Uterus (tissue), 4 donors: ENCODE results near the gene PSMA8. TPM values are rescaled to one million over a fixed set of nuclear protein-coding genes. Genes with fewer than 3 reads are reported as not detected.
"Not testable (repeated sequence)": the region's sequence is repeated elsewhere in the genome, so short reads cannot be mapped to it uniquely, and the experiment has no call there.

Experiments used
- DNase-seq, 2 donors: peaks; one replicate each; pipeline ENCODE4 v3.0.0-alpha.2; 2019 to 2020
- H3K27ac ChIP-seq, 2 donors: fragments of 200-600 bp; sonication (generic); 1 replicate in 1 of 2; 2 replicates in 1 of 2; pipeline ENCODE4 v1.5.1; 2016 to 2018
- H3K27me3 ChIP-seq, 2 donors: fragments of 200-600 bp; sonication (generic); one replicate each; pipeline ENCODE4 v1.5.1; 2018 to 2019; ENCODE audit warnings: control low read depth in 1 of 2
- H3K36me3 ChIP-seq, 2 donors: fragments of 200-600 bp; sonication (generic); one replicate each; pipeline ENCODE4 v1.5.1; 2019; ENCODE audit warnings: control low read depth in 1 of 2
- H3K4me1 ChIP-seq, 2 donors: fragments of 200-600 bp; sonication (generic); one replicate each; pipeline ENCODE4 v1.5.1; 2018 to 2019; ENCODE audit warnings: control low read depth in 1 of 2
- H3K4me3 ChIP-seq, 2 donors: fragments of 200-600 bp; sonication (generic); 1 replicate in 1 of 2; 2 replicates in 1 of 2; pipeline ENCODE4 v1.5.1; 2018 to 2019; ENCODE audit warnings: mild to moderate bottlenecking in 1 of 2
- H3K9me3 ChIP-seq, 2 donors: fragments of 200-600 bp; sonication (generic); one replicate each; pipeline ENCODE4 v1.5.1; 2019; ENCODE audit warnings: control low read depth in 1 of 2
- POLR2A ChIP-seq, 2 donors: fragments of 450-650 bp; IDR thresholded peaks; one replicate each; pipeline ENCODE4 v1.6.1; 2016; ENCODE audit warnings: antibody characterized with exemption in 2 of 2, mild to moderate bottlenecking in 1 of 2, moderate library complexity in 1 of 2
- intact Hi-C: fragments of 100-400 bp; cut with DNase I; formaldehyde crosslinking; loops from one replicate; pipeline ENCODE4 v1.15.1; 2023; ENCODE audit warnings: low total_unique reads
- total RNA-seq, 4 donors: library from RNA; depleted of rRNA in 3 of 4; stranded (reverse); fragments of >200 nt in 3 of 4; gene quantifications; one replicate each; pipeline versions ENCODE4 v1.1.0 to v1.2.4, GENCODE V29; 2014 to 2023
- TF ChIP-seq, protein P1 (sequence below), 4 experiments: fragments of 200-600 bp in 2 of 4; fragments of 450-650 bp in 2 of 4; sonication (generic) in 2 of 4; IDR thresholded peaks; one replicate each; pipeline ENCODE4 v1.5.1; 2016 to 2019; ENCODE audit warnings: antibody characterized with exemption in 4 of 4, mild to moderate bottlenecking in 2 of 4, moderate library complexity in 1 of 4
- donor health status: DM: yes; HTN: yes; CAD: no.

Gene PSMA8
- total RNA-seq, 4 donors from 2014 or later = not detected

DNA sequence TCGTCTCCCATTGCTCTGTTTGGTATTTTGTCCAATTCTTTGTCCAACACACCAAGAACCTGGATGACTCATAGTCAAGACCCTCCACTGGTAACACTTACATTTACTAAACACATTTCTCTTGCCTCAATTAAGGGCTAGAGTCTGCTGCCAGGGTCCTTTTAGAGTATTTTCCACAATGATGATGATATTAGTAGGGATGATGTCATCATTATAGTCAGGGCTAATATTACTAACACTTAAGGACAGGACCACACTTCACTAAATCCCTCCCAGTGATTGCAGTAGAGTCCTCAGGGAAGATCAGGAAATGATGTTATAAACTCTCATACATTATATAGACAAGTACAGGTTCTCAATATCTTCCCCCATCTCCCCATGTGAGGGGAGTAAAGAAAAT, 29.6 kb upstream of the PSMA8 start:
- TF ChIP-seq, protein P1, sequence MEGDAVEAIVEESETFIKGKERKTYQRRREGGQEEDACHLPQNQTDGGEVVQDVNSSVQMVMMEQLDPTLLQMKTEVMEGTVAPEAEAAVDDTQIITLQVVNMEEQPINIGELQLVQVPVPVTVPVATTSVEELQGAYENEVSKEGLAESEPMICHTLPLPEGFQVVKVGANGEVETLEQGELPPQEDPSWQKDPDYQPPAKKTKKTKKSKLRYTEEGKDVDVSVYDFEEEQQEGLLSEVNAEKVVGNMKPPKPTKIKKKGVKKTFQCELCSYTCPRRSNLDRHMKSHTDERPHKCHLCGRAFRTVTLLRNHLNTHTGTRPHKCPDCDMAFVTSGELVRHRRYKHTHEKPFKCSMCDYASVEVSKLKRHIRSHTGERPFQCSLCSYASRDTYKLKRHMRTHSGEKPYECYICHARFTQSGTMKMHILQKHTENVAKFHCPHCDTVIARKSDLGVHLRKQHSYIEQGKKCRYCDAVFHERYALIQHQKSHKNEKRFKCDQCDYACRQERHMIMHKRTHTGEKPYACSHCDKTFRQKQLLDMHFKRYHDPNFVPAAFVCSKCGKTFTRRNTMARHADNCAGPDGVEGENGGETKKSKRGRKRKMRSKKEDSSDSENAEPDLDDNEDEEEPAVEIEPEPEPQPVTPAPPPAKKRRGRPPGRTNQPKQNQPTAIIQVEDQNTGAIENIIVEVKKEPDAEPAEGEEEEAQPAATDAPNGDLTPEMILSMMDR (IDR thresholded peaks at IDR 0.05) = no peak
- no peak for TF ChIP-seq POLR2A (IDR thresholded peaks at IDR 0.05)
- H3K4me1 ChIP-seq = no peaks in the 10 kb centered on the region
- H3K9me3 ChIP-seq = no peaks in the 10 kb centered on the region
- intact Hi-C loops = no loop called here
- DNase-seq = no peak
- H3K27me3 ChIP-seq = no peaks in the 10 kb centered on the region
- no peaks in the 10 kb centered on the region for H3K36me3 ChIP-seq
- no peak overlapping the region for H3K4me3 ChIP-seq
- H3K27ac ChIP-seq = no peak overlapping the region

DNA sequence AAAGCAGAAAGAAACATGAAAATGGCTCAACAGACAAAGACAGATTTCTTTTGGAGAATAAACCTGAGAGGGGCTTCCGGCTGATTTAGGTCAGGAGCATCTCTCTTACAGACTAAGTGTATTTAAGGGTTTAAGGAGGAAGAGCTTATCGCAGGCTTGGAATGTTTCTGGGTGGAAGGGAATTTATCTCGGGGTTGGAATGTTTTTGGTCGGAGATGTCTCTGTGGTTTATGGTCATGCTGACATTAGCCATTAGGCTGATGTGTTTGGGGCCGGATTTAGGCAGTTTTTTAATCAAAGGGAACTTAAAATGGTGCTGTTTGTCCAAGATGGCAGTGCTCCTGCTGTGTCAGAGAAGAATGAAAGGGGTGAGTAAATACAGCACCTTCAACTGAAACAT, 14.4 kb upstream of the PSMA8 start:
- Histone ChIP-seq H3K9me3 (no peaks in the 10 kb centered on the region), H3K4me3 (no peak overlapping the region), H3K36me3 (no peaks in the 10 kb centered on the region), H3K4me1 (no peaks in the 10 kb centered on the region), H3K27ac (no peak overlapping the region), H3K27me3 (no peaks in the 10 kb centered on the region)
- no peak for TF ChIP-seq POLR2A (IDR thresholded peaks at IDR 0.05)
- TF ChIP-seq, protein P1 (IDR thresholded peaks at IDR 0.05) = no peak
- intact Hi-C loops = no loop called here
- no peak for DNase-seq

DNA sequence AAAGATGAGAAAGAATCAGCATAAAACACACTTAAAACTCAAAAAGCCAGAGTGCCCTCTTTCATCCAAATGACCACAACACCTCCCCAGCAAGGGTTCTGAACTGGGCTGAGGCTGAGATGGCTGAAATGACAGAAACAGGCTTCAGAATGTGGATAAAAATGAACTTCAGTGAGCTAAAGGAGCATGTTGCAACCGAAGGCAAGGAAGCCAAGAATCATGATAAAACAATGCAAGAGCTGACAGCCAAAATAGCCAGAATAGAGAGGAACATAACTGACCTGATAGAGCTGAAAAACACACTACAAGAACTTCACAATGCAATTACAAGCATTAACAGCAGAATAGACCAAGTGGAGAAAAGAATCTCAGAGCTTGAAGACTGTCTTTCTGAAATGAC, 12.2 kb upstream of the PSMA8 start:
- no peak for DNase-seq
- no peak for TF ChIP-seq POLR2A (IDR thresholded peaks at IDR 0.05)
- TF ChIP-seq, protein P1 (IDR thresholded peaks at IDR 0.05) = no peak
- Histone ChIP-seq H3K9me3 (no peaks in the 10 kb centered on the region), H3K27ac (no peak overlapping the region), H3K4me1 (no peaks in the 10 kb centered on the region), H3K4me3 (no peak overlapping the region), H3K36me3 (no peaks in the 10 kb centered on the region), H3K27me3 (no peaks in the 10 kb centered on the region)
- intact Hi-C loops = no loop called here

DNA sequence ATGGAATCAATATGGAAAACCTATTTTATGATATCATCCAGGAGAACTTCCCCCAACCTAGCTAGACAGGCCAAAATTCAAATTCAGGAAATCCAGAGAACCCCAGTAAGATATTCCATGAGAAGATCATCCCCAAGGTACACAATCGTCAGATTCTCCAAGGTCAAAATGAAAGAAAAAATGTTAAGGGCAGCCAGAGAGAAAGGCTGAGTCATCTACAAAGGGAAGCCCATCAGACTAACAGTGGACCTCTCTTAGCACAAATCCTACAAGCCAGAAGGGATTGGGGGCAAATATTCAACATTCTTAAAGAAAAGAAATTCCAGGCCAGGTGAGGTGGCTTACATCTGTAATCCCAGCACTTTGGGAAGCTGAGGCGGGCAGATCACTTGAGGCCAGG, 11.7 kb upstream of the PSMA8 start:
- H3K4me1 ChIP-seq, intact Hi-C loops, H3K27me3 ChIP-seq: not testable (repeated sequence)

DNA sequence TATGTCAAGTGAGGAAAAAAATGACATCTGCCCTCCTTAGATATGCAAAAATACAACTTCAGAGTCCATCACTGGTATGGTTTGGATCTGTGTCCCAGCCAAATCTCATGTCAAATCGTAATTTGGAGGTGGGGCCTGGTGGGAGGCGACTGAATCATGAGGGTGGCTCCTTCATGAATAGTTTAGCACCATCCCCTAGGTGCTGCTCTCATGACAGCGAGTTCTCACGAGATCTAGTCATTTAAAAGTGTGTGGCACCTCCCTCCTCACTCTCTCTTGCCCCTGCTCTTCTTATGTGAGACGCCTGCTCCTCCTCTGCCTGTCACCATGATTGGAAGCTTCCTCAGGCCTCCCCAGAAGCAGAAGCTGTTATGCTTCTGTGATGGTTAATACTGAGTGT, 5.9 kb upstream of the PSMA8 start:
- TF ChIP-seq, protein P1 (IDR thresholded peaks at IDR 0.05) = no peak
- TF ChIP-seq POLR2A (IDR thresholded peaks at IDR 0.05) = no peak
- Histone ChIP-seq H3K27ac (no peak overlapping the region), H3K27me3 (no peaks in the 10 kb centered on the region), H3K36me3 (no peaks in the 10 kb centered on the region), H3K9me3 (no peaks in the 10 kb centered on the region), H3K4me1 (no peaks in the 10 kb centered on the region), H3K4me3 (no peak overlapping the region)
- intact Hi-C loops = no loop called here
- no peak for DNase-seq

More for the DNA sequence above, 11.7 kb upstream of the PSMA8 start:
- not testable (repeated sequence) for H3K27ac ChIP-seq, H3K36me3 ChIP-seq, DNase-seq, H3K4me3 ChIP-seq, H3K9me3 ChIP-seq

DNA sequence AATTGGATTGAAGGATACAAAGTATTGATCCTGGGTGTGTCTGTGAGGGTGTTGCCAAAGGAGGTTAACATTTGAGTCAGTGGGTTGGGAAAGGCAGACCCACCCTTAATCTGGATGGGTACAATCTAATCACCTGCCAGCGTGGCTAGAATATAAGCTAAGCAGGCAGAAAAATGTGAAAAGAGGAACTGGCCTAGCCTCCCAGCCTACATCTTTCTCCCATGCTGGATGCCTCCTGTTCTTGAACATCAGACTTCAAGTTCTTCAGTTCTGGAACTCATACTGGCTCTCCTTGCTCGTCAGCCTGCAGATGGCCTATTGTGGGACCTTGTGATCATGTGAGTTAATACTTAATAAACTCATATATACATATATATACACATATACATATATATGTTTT, 5.5 kb upstream of the PSMA8 start:
- H3K27me3 ChIP-seq, H3K4me3 ChIP-seq, H3K4me1 ChIP-seq, H3K9me3 ChIP-seq, H3K27ac ChIP-seq, DNase-seq, intact Hi-C loops, H3K36me3 ChIP-seq: not testable (repeated sequence)
